ENCODE data around the gene SLC39A6. TPM values are rescaled to one million over a fixed set of nuclear protein-coding genes. Genes with fewer than 3 reads are reported as not detected.

The SLC39A6 gene
- total and polyA plus RNA-seq, 2 experiments from 2014 or later = 20.8 to 47.3 TPM

DNA sequence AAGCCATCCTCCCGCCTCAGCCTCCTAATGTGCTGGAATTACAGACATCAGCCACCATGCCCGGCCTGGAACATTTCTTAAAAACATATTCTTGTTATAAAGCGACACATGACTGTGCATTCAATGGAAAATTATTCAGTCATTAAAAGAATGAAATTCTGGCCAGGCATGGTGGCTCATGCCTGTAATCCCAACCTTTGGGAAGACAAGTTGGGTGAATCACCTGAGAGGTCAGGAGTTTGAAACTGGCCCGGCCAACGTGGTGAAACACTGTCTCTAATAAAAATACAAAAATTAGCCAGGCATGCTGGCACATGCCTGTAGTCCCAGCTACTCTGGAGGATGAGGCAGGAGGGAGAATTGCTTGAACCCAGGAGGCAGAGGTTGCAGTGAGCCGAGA is 40.1 kb downstream of the SLC39A6 start (continued):
- TF ChIP-seq, protein P1, sequence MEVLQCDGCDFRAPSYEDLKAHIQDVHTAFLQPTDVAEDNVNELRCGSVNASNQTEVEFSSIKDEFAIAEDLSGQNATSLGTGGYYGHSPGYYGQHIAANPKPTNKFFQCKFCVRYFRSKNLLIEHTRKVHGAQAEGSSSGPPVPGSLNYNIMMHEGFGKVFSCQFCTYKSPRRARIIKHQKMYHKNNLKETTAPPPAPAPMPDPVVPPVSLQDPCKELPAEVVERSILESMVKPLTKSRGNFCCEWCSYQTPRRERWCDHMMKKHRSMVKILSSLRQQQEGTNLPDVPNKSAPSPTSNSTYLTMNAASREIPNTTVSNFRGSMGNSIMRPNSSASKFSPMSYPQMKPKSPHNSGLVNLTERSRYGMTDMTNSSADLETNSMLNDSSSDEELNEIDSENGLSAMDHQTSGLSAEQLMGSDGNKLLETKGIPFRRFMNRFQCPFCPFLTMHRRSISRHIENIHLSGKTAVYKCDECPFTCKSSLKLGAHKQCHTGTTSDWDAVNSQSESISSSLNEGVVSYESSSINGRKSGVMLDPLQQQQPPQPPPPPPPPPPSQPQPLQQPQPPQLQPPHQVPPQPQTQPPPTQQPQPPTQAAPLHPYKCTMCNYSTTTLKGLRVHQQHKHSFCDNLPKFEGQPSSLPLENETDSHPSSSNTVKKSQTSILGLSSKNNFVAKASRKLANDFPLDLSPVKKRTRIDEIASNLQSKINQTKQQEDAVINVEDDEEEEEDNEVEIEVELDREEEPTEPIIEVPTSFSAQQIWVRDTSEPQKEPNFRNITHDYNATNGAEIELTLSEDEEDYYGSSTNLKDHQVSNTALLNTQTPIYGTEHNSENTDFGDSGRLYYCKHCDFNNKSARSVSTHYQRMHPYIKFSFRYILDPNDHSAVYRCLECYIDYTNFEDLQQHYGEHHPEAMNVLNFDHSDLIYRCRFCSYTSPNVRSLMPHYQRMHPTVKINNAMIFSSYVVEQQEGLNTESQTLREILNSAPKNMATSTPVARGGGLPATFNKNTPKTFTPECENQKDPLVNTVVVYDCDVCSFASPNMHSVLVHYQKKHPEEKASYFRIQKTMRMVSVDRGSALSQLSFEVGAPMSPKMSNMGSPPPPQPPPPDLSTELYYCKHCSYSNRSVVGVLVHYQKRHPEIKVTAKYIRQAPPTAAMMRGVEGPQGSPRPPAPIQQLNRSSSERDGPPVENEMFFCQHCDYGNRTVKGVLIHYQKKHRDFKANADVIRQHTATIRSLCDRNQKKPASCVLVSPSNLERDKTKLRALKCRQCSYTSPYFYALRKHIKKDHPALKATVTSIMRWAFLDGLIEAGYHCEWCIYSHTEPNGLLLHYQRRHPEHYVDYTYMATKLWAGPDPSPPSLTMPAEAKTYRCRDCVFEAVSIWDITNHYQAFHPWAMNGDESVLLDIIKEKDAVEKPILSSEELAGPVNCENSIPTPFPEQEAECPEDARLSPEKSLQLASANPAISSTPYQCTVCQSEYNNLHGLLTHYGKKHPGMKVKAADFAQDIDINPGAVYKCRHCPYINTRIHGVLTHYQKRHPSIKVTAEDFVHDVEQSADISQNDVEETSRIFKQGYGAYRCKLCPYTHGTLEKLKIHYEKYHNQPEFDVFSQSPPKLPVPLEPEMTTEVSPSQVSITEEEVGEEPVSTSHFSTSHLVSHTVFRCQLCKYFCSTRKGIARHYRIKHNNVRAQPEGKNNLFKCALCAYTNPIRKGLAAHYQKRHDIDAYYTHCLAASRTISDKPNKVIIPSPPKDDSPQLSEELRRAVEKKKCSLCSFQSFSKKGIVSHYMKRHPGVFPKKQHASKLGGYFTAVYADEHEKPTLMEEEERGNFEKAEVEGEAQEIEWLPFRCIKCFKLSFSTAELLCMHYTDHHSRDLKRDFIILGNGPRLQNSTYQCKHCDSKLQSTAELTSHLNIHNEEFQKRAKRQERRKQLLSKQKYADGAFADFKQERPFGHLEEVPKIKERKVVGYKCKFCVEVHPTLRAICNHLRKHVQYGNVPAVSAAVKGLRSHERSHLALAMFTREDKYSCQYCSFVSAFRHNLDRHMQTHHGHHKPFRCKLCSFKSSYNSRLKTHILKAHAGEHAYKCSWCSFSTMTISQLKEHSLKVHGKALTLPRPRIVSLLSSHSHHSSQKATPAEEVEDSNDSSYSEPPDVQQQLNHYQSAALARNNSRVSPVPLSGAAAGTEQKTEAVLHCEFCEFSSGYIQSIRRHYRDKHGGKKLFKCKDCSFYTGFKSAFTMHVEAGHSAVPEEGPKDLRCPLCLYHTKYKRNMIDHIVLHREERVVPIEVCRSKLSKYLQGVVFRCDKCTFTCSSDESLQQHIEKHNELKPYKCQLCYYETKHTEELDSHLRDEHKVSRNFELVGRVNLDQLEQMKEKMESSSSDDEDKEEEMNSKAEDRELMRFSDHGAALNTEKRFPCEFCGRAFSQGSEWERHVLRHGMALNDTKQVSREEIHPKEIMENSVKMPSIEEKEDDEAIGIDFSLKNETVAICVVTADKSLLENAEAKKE (CRISPR knock-in tag; IDR thresholded peaks at IDR 0.05) = no peak
- no peak for TF ChIP-seq STAT1 (IDR thresholded peaks at IDR 0.05; ENCODE audit: unreplicated experiment)

GRCh38 chr18:36088256-36088655 is 40.9 kb downstream of the SLC39A6 start:
- H3K4me2 ChIP-seq = no peak overlapping the region
- no peak overlapping the region for H2AFZ ChIP-seq
- Mint-ChIP-seq H3K27ac (no peak overlapping the region), H3K27me3 (ENCODE audit: insufficient read depth, low read depth, poor library complexity) (no peaks in the 10 kb centered on the region), H3K36me3 (ENCODE audit: low read depth) (peaks cover 3% of the 10 kb centered on the region; the same call in 1 of the 3 replicates), H3K9me3 (peaks cover 4% of the 10 kb centered on the region; the same call in 2 of the 3 replicates), H3K4me3 (no peak overlapping the region), H3K4me1 (no peaks in the 10 kb centered on the region; the same call in 2 of the 3 replicates)
- H3K27me3 ChIP-seq (ENCODE audit: insufficient read depth) = no peaks in the 10 kb centered on the region
- no peaks in the 10 kb centered on the region for H3K4me1 ChIP-seq (ENCODE audit: insufficient read depth)
- H3K79me2 ChIP-seq (replicated peaks; ENCODE audit: insufficient read depth) = no peaks in the 10 kb centered on the region
- H3K36me3 ChIP-seq (ENCODE audit: insufficient read depth) = no peaks in the 10 kb centered on the region
- no peak overlapping the region for H3K27ac ChIP-seq (ENCODE audit: low read depth)
- no peaks in the 10 kb centered on the region for H3K9me2 ChIP-seq (ENCODE audit: insufficient read depth)
- H3F3A ChIP-seq (replicated peaks; ENCODE audit: low read depth) = no peaks in the 10 kb centered on the region
- ATAC-seq = no peak
- DNase-seq (ENCODE audit: low spot score) = no peak
- H4K20me1 ChIP-seq (replicated peaks; ENCODE audit: insufficient read depth) = no peaks in the 10 kb centered on the region
- H3K4me3 ChIP-seq = no peak overlapping the region
- TF ChIP-seq POLR2AphosphoS5 (IDR thresholded peaks at IDR 0.05; ENCODE audit: low read depth) (no peak), REST (IDR thresholded peaks at IDR 0.05; ENCODE audit: unreplicated experiment) (no peak), STAT1 (IDR thresholded peaks at IDR 0.05; ENCODE audit: unreplicated experiment) (no peak), CREB1 (CRISPR knock-in tag; IDR thresholded peaks at IDR 0.05; ENCODE audit: low read depth) (no peak), NANOG (IDR thresholded peaks at IDR 0.05; ENCODE audit: borderline replicate concordance) (no peak)
- TF ChIP-seq, protein P1 (CRISPR knock-in tag; IDR thresholded peaks at IDR 0.05) = no peak

All from GM23338 (cell line).